PC-3 (cell line): ENCODE measurements around the gene CAMK4. TPM values are rescaled to one million over a fixed set of nuclear protein-coding genes. Genes with fewer than 3 reads are reported as not detected.

ENCODE experiments used
- ATAC-seq: fragments of 200-7000 bp; cut with Tn5 transposase; 2 replicates; pipeline ENCODE4 v1.9.1; 2020; ENCODE audit warnings: mild to moderate bottlenecking, moderate library complexity
- BruUV-seq: library from RNA; stranded (reverse); fragments of 400-500 nt; replicated peaks from 2 replicates; lab custom pipeline; 2021; lab: Mats Ljungman, UMichigan
- CTCF ChIA-PET: fragments of 300-600 bp; sonication (Branson Sonifier 250); formaldehyde crosslinking; loops from one replicate; lab custom pipeline; 2022; ENCODE audit warnings: antibody characterized with exemption; lab: Charles Lee
- POLR2A ChIA-PET: fragments of 300-600 bp; sonication (Branson Sonifier 250); formaldehyde crosslinking; loops from one replicate; lab custom pipeline; 2022; ENCODE audit warnings: antibody characterized with exemption; ENCODE audit not compliant: unreplicated experiment; lab: Charles Lee
- DNase-seq: peaks from one replicate; pipeline ENCODE4 v3.0.0-alpha.2; 2015
- H2AFZ ChIP-seq: fragments of 300-600 bp; sonication (generic); 2 replicates; pipeline ENCODE4 v1.6.0; 2016; ENCODE audit warnings: antibody characterized with exemption, low read length
- H3F3A ChIP-seq: fragments of 300-600 bp; sonication (generic); one replicate; pipeline ENCODE4 v1.6.0; 2017; ENCODE audit warnings: antibody characterized with exemption, low read length, control low read depth, mild to moderate bottlenecking; ENCODE audit not compliant: unreplicated experiment
- H3K27ac ChIP-seq: fragments of 300-600 bp; sonication (generic); 2 replicates; pipeline ENCODE4 v1.5.1; 2016; ENCODE audit warnings: mild to moderate bottlenecking, low read length
- H3K27me3 ChIP-seq: fragments of 300-600 bp; sonication (generic); 2 replicates; pipeline ENCODE4 v1.6.1; 2016; ENCODE audit warnings: low read length, mixed read lengths
- H3K36me3 ChIP-seq: fragments of 300-600 bp; sonication (generic); 2 replicates; pipeline ENCODE4 v1.6.1; 2016; ENCODE audit warnings: low read depth, mixed run types, low read length, mixed read lengths
- H3K4me1 ChIP-seq: fragments of 300-600 bp; sonication (generic); 2 replicates; pipeline ENCODE4 v1.5.1; 2016; ENCODE audit warnings: low read length; ENCODE audit not compliant: insufficient read depth
- H3K4me2 ChIP-seq: fragments of 300-600 bp; sonication (generic); 2 replicates; pipeline ENCODE4 v1.6.0; 2016; ENCODE audit warnings: low read length
- H3K4me3 ChIP-seq: fragments of 300-600 bp; sonication (generic); 2 replicates; pipeline ENCODE4 v1.5.1; 2016; ENCODE audit warnings: mild to moderate bottlenecking, low read length, mixed read lengths
- H3K79me2 ChIP-seq: fragments of 300-600 bp; sonication (generic); 2 replicates; pipeline ENCODE4 v1.6.1; 2017; ENCODE audit warnings: low read length, mixed read lengths
- H3K9ac ChIP-seq: fragments of 300-600 bp; sonication (generic); 2 replicates; pipeline ENCODE4 v1.6.0; 2016; ENCODE audit warnings: mild to moderate bottlenecking, low read length
- H3K9me2 ChIP-seq: fragments of 300-600 bp; sonication (generic); replicated peaks from 2 replicates; pipeline ENCODE4 v1.6.1; 2016; ENCODE audit warnings: mixed run types, low read length, mixed read lengths
- H3K9me3 ChIP-seq: fragments of 300-600 bp; sonication (generic); 2 replicates; pipeline ENCODE4 v1.6.1; 2016; ENCODE audit warnings: low read length, mixed read lengths
- H4K20me1 ChIP-seq: fragments of 300-600 bp; sonication (generic); 2 replicates; pipeline ENCODE4 v1.6.1; 2016; ENCODE audit warnings: low read length, mixed read lengths
- CTCF ChIP-seq: fragments of 300-600 bp; sonication (generic); conservative IDR thresholded peaks from 2 replicates; pipeline ENCODE4 v1.5.1; 2017; ENCODE audit warnings: antibody characterized with exemption, low read depth, mild to moderate bottlenecking, low read length
- EZH2 ChIP-seq: fragments of 300-600 bp; sonication (generic); IDR thresholded peaks from one replicate; pipeline ENCODE4 v1.6.1; 2017; ENCODE audit warnings: antibody characterized with exemption, mild to moderate bottlenecking, low read length; ENCODE audit not compliant: unreplicated experiment
- EZH2phosphoT487 ChIP-seq: fragments of 300-600 bp; sonication (generic); IDR thresholded peaks from 2 replicates; pipeline ENCODE4 v1.6.1; 2018; ENCODE audit warnings: mild to moderate bottlenecking, antibody characterized with exemption, low read length, borderline replicate concordance
- intact Hi-C: fragments of 100-400 bp; cut with micrococcal nuclease; formaldehyde crosslinking; loops from 2 replicates; pipeline ENCODE4 v1.9.0; 2023
- total RNA-seq: library from RNA; depleted of rRNA; stranded (reverse); fragments of >200 nt; gene quantifications from 2 replicates; pipeline ENCODE4 v1.2.3, GENCODE V29; 2014

Gene CAMK4
- total RNA-seq, 1 experiment from 2014 or later: 0.55 TPM

GRCh38 chr5:111453295-111453694 is 229.1 kb downstream of the CAMK4 start:
- peaks cover 31% of the 10 kb centered on the region for H3K27me3 ChIP-seq
- H3K4me3 ChIP-seq: no peak overlapping the region
- no TSS peak for BruUV-seq
- no peaks in the 10 kb centered on the region for H3K79me2 ChIP-seq
- no peak overlapping the region for H2AFZ ChIP-seq
- H3K27ac ChIP-seq: no peak overlapping the region
- H4K20me1 ChIP-seq: no peaks in the 10 kb centered on the region
- H3F3A ChIP-seq: no peaks in the 10 kb centered on the region
- TF ChIP-seq EZH2: no peak
- TF ChIP-seq CTCF: no peak
- no peak for TF ChIP-seq EZH2phosphoT487
- H3K4me2 ChIP-seq: no peak overlapping the region
- no peak for ATAC-seq
- H3K36me3 ChIP-seq: no peaks in the 10 kb centered on the region
- H3K9ac ChIP-seq: no peak overlapping the region
- H3K4me1 ChIP-seq: no peaks in the 10 kb centered on the region
- CTCF ChIA-PET: no interaction called here
- no peaks in the 10 kb centered on the region for H3K9me3 ChIP-seq
- intact Hi-C loops: no loop called here
- H3K9me2 ChIP-seq: no peaks in the 10 kb centered on the region
- no peak for DNase-seq
- POLR2A ChIA-PET: no interaction called here

DNA sequence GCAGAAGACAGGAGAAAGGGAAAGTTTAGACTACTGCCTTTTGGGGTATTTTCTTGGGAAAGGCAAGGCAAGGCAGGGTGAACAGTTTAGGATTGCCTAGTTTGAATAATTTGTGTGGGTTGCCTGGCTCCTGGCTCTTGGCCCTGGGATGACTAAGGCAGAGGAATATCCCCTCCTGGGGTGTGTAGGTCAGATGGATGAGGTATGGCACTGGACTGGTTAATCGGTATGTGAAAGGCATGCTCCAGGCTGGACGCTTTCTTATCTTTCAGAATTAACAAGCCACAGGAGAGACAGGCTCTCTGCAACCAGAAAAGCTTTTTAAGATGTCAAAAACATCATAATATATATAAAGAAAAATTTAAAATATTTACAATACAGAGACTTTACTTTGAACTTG is 229.6 kb downstream of the CAMK4 start:
- Histone ChIP-seq H3K4me1 (no peaks in the 10 kb centered on the region), H3K9ac (no peak overlapping the region), H4K20me1 (no peaks in the 10 kb centered on the region), H3K4me2 (no peak overlapping the region), H3K9me2 (no peaks in the 10 kb centered on the region), H3K27ac (no peak overlapping the region), H3K9me3 (no peaks in the 10 kb centered on the region), H3K27me3 (peaks cover 33% of the 10 kb centered on the region), H2AFZ (no peak overlapping the region), H3K79me2 (no peaks in the 10 kb centered on the region), H3K36me3 (no peaks in the 10 kb centered on the region), H3K4me3 (no peak overlapping the region), H3F3A (no peaks in the 10 kb centered on the region)
- no TSS peak for BruUV-seq
- DNase-seq (no peak), ATAC-seq (no peak)
- TF ChIP-seq EZH2: no peak
- ChIA-PET POLR2A (no interaction called here), CTCF (no interaction called here)
- intact Hi-C loops: no loop called here

DNA sequence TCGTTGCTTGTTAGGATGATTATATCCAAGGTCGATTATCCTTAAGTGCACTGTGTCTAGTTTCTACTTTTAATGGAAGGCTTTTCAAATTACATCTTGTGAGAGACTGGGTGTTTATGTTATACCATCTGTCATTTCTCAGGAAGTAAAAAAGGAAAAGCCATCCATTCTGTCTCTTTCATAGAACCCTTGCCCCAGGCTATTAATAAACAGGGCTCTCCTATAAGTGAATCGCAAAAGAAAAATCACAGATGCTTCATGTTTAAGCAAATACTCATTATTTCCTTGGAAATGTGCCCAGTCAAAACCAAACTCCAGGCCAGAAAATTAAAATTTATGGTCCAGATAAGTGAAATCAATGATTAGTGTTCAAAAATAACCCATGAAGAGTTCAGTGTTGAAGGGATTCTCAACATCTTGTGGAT is 230.0 kb downstream of the CAMK4 start:
- TF ChIP-seq CTCF (no peak), EZH2phosphoT487 (no peak), EZH2 (no peak)
- no peaks in the 10 kb centered on the region for H3K4me1 ChIP-seq
- DNase-seq (peak; percentile 10), ATAC-seq (no peak; the same call in 1 of the 2 replicates)
- H3K4me2 ChIP-seq: no peak overlapping the region
- no peak overlapping the region for H3K4me3 ChIP-seq
- no peak overlapping the region for H2AFZ ChIP-seq
- ChIA-PET POLR2A (no interaction called here), CTCF (no interaction called here)
- no peaks in the 10 kb centered on the region for H3K9me3 ChIP-seq
- no peaks in the 10 kb centered on the region for H4K20me1 ChIP-seq
- H3K27me3 ChIP-seq: peaks cover 35% of the 10 kb centered on the region
- no peaks in the 10 kb centered on the region for H3K36me3 ChIP-seq
- H3K9me2 ChIP-seq: no peaks in the 10 kb centered on the region
- no peaks in the 10 kb centered on the region for H3F3A ChIP-seq
- intact Hi-C loops: no loop called here
- no TSS peak for BruUV-seq
- no peak overlapping the region for H3K9ac ChIP-seq
- no peak overlapping the region for H3K27ac ChIP-seq
- H3K79me2 ChIP-seq: no peaks in the 10 kb centered on the region
